GM23248 (cell line): ENCODE data around the gene ATP4A. TPM values are rescaled to one million over a fixed set of nuclear protein-coding genes. Genes with fewer than 3 reads are reported as not detected.

Source experiments
- DNase-seq: peaks from one replicate; pipeline ENCODE4 v3.0.0-alpha.2; 2015
- H2AFZ ChIP-seq: fragments of 200-600 bp; sonication (generic); 2 replicates; pipeline ENCODE4 v1.6.1; 2016; ENCODE audit warnings: antibody characterized with exemption
- H3F3A ChIP-seq: fragments of 200-600 bp; sonication (generic); 2 replicates; pipeline ENCODE4 v1.6.1; 2016; ENCODE audit warnings: mild to moderate bottlenecking, antibody characterized with exemption, mixed run types; ENCODE audit not compliant: insufficient read depth
- H3K27ac ChIP-seq: fragments of 200-600 bp; sonication (generic); 2 replicates; pipeline ENCODE4 v1.5.1; 2016; ENCODE audit warnings: mild to moderate bottlenecking
- H3K27me3 ChIP-seq: fragments of 200-600 bp; sonication (generic); replicated peaks from 2 replicates; pipeline ENCODE4 v1.6.1; 2016; ENCODE audit warnings: mild to moderate bottlenecking; ENCODE audit not compliant: insufficient read depth
- H3K36me3 ChIP-seq: fragments of 200-600 bp; sonication (generic); 2 replicates; pipeline ENCODE4 v1.6.1; 2016; ENCODE audit warnings: low read depth, mild to moderate bottlenecking
- H3K4me1 ChIP-seq: fragments of 200-600 bp; sonication (generic); 2 replicates; pipeline ENCODE4 v1.6.1; 2016; ENCODE audit warnings: mild to moderate bottlenecking; ENCODE audit not compliant: insufficient read depth
- H3K4me2 ChIP-seq: fragments of 200-600 bp; sonication (generic); one replicate; pipeline ENCODE4 v1.6.1; 2016; ENCODE audit warnings: mild to moderate bottlenecking; ENCODE audit not compliant: unreplicated experiment
- H3K4me3 ChIP-seq: fragments of 200-600 bp; sonication (generic); 2 replicates; pipeline ENCODE4 v1.5.1; 2016; ENCODE audit warnings: mild to moderate bottlenecking
- H3K79me2 ChIP-seq: fragments of 200-600 bp; sonication (generic); 2 replicates; pipeline ENCODE4 v1.6.1; 2016; ENCODE audit warnings: mild to moderate bottlenecking; ENCODE audit not compliant: insufficient read depth
- H3K9ac ChIP-seq: fragments of 200-600 bp; sonication (generic); 2 replicates; pipeline ENCODE4 v1.6.1; 2016; ENCODE audit warnings: mild to moderate bottlenecking
- H3K9me2 ChIP-seq: fragments of 200-600 bp; sonication (generic); 2 replicates; pipeline ENCODE4 v1.6.1; 2016; ENCODE audit warnings: mixed run types, mild to moderate bottlenecking, moderate library complexity; ENCODE audit not compliant: insufficient read depth
- H3K9me3 ChIP-seq: fragments of 200-600 bp; sonication (generic); one replicate; pipeline ENCODE4 v1.6.1; 2017; ENCODE audit warnings: low read depth
- H4K20me1 ChIP-seq: fragments of 200-600 bp; sonication (generic); 2 replicates; pipeline ENCODE4 v1.6.0; 2016; ENCODE audit not compliant: insufficient read depth
- EZH2 ChIP-seq: fragments of 200-600 bp; sonication (generic); IDR thresholded peaks from 2 replicates; pipeline ENCODE4 v1.6.1; 2018; ENCODE audit warnings: antibody characterized with exemption, mild to moderate bottlenecking; ENCODE audit not compliant: insufficient read depth, poor library complexity, severe bottlenecking
- EZH2phosphoT487 ChIP-seq: fragments of 200-600 bp; sonication (generic); IDR thresholded peaks from 2 replicates; pipeline ENCODE4 v1.6.1; 2018; ENCODE audit warnings: antibody characterized with exemption, moderate library complexity, mild to moderate bottlenecking, low read depth; ENCODE audit not compliant: insufficient read depth
- WGBS, 2 experiments: methylation state at CpG; one replicate each; pipeline ENCODE4 v1.1.6; 2015 to 2017; ENCODE audit warnings: low lambda C conversion rate in 2 of 2, low coverage in 1 of 2; ENCODE audit errors: missing lambda C conversion rate in 2 of 2; 5-methylcytosine and 5-hydroxymethylcytosine counted together
- in situ Hi-C: fragments of 300-500 bp; cut with MboI; formaldehyde crosslinking; loops from 2 replicates; pipeline ENCODE4 v1.15.0; 2020
- polyA plus RNA-seq: library from polyadenylated mRNA; unstranded; fragments of >200 nt; fragmentation: Nextera tagmentation; extraction: Ambion mirVana; gene quantifications from 2 replicates; pipeline ENCODE4 v1.2.1, GENCODE V29; 2016
- total RNA-seq: library from RNA; depleted of rRNA; stranded (reverse); fragments of >200 nt; shearing (Covaris generic); gene quantifications from 2 replicates; pipeline ENCODE4 v1.2.3, GENCODE V29; 2014

Gene ATP4A
- total and polyA plus RNA-seq, 2 experiments from 2014 or later = not detected

- in situ Hi-C loops = no loop called here
- H2AFZ ChIP-seq = no peak overlapping the region
- H3K27me3 ChIP-seq = no peaks in the 10 kb centered on the region
- H3K27ac ChIP-seq = no peak overlapping the region
- no peaks in the 10 kb centered on the region for H3F3A ChIP-seq
- WGBS, 2 experiments = 93 to 97% methylated on average over 9 to 12 of the region's 12 CpGs
- no peak overlapping the region for H3K9ac ChIP-seq
- no peaks in the 10 kb centered on the region for H4K20me1 ChIP-seq
- no peaks in the 10 kb centered on the region for H3K36me3 ChIP-seq
- peaks cover 10% of the 10 kb centered on the region; the same call in 1 of the 2 replicates for H3K79me2 ChIP-seq
- H3K4me1 ChIP-seq = no peaks in the 10 kb centered on the region
- no peaks in the 10 kb centered on the region for H3K9me2 ChIP-seq
- no peak overlapping the region for H3K4me2 ChIP-seq
- no peak overlapping the region for H3K4me3 ChIP-seq
- H3K9me3 ChIP-seq = no peaks in the 10 kb centered on the region
- DNase-seq = no peak
- TF ChIP-seq EZH2phosphoT487 = no peak
- TF ChIP-seq EZH2 = no peak
Measured at GRCh38 chr19:35539850-35540249, 23.6 kb downstream of the ATP4A start.

- no peak overlapping the region for H3K27ac ChIP-seq
- no peaks in the 10 kb centered on the region for H3K36me3 ChIP-seq
- H3K79me2 ChIP-seq = peaks cover 5% of the 10 kb centered on the region; the same call in 1 of the 2 replicates
- no peak overlapping the region for H3K4me2 ChIP-seq
- no peaks in the 10 kb centered on the region for H3K9me3 ChIP-seq
- H3K27me3 ChIP-seq = no peaks in the 10 kb centered on the region
- no peak for TF ChIP-seq EZH2phosphoT487
- TF ChIP-seq EZH2 = no peak
- H2AFZ ChIP-seq = no peak overlapping the region
- H4K20me1 ChIP-seq = no peaks in the 10 kb centered on the region
- in situ Hi-C loops = no loop called here
- no peaks in the 10 kb centered on the region for H3F3A ChIP-seq
- no peak overlapping the region for H3K4me3 ChIP-seq
- no peaks in the 10 kb centered on the region for H3K4me1 ChIP-seq
- no peak for DNase-seq
- no peak overlapping the region for H3K9ac ChIP-seq
- H3K9me2 ChIP-seq = no peaks in the 10 kb centered on the region
- 77 to 90% methylated on average over 6 of the region's 6 CpGs for WGBS, 2 experiments
Measured at GRCh38 chr19:35539314-35539713, 24.1 kb downstream of the ATP4A start.

GRCh38 chr19:35534803-35535480 is 28.5 kb downstream of the ATP4A start:
- H3K9me3 ChIP-seq = no peaks in the 10 kb centered on the region
- no peaks in the 10 kb centered on the region for H3K4me1 ChIP-seq
- DNase-seq = no peak
- no peaks in the 10 kb centered on the region for H3K9me2 ChIP-seq
- H3K36me3 ChIP-seq = no peaks in the 10 kb centered on the region
- no peak overlapping the region for H2AFZ ChIP-seq
- H3K79me2 ChIP-seq = no peaks in the 10 kb centered on the region
- no peaks in the 10 kb centered on the region for H3K27me3 ChIP-seq
- in situ Hi-C loops = no loop called here
- H3K27ac ChIP-seq = no peak overlapping the region
- TF ChIP-seq EZH2 (no peak), EZH2phosphoT487 (no peak)
- no peak overlapping the region for H3K9ac ChIP-seq
- 53 to 55% methylated on average over 10 of the region's 10 CpGs for WGBS, 2 experiments
- no peak overlapping the region for H3K4me3 ChIP-seq
- H3K4me2 ChIP-seq = no peak overlapping the region
- no peaks in the 10 kb centered on the region for H3F3A ChIP-seq
- H4K20me1 ChIP-seq = no peaks in the 10 kb centered on the region

GRCh38 chr19:35533822-35534392 is 29.6 kb downstream of the ATP4A start:
- Histone ChIP-seq H3K36me3 (no peaks in the 10 kb centered on the region), H3K4me2 (peak overlapping the region; percentile 48), H3K4me1 (no peaks in the 10 kb centered on the region), H3K9me2 (no peaks in the 10 kb centered on the region), H3K27me3 (no peaks in the 10 kb centered on the region), H3K9me3 (no peaks in the 10 kb centered on the region), H4K20me1 (no peaks in the 10 kb centered on the region), H3F3A (no peaks in the 10 kb centered on the region), H2AFZ (0 out of 2 replicates have a peak overlapping the region, but pooled peaks have one; percentile 29), H3K4me3 (0 out of 2 replicates have a peak overlapping the region, but pooled peaks have one; percentile 22), H3K79me2 (no peaks in the 10 kb centered on the region), H3K27ac (no peak overlapping the region), H3K9ac (no peak overlapping the region)
- TF ChIP-seq EZH2 = no peak
- no peak for TF ChIP-seq EZH2phosphoT487
- WGBS, 2 experiments = 10 to 11% methylated on average over 29 to 30 of the region's 30 CpGs
- peak; percentile 48 for DNase-seq
- in situ Hi-C loops = no loop called here
